Breast epithelium (tissue), 3 donors: ENCODE results near the gene GFOD1.

Experiments
- CTCF ChIP-seq, 3 donors: fragments of 450-650 bp; IDR thresholded peaks; one replicate each; pipeline ENCODE4 v1.5.1; 2016 to 2017; ENCODE audit warnings: antibody characterized with exemption in 3 of 3, mild to moderate bottlenecking in 3 of 3, moderate library complexity in 3 of 3
- POLR2A ChIP-seq: fragments of 450-650 bp; IDR thresholded peaks from one replicate; pipeline ENCODE4 v1.6.1; 2016; ENCODE audit warnings: antibody characterized with exemption, mild to moderate bottlenecking, moderate library complexity

GRCh38 chr6:13485303-13485702, 2.1 kb downstream of the GFOD1 start:
- no peak for TF ChIP-seq CTCF (IDR thresholded peaks at IDR 0.05)
- no peak for TF ChIP-seq POLR2A
